Peyer's patch (tissue), 4 donors: ENCODE results near the gene STIMATE.

Experiments used
- POLR2A ChIP-seq, 2 donors: fragments of 450-650 bp; IDR thresholded peaks; one replicate each; pipeline ENCODE4 v1.5.1; 2017; ENCODE audit warnings: antibody characterized with exemption in 2 of 2, mild to moderate bottlenecking in 2 of 2, moderate library complexity in 2 of 2
- TF ChIP-seq, protein P1 (sequence below), 6 experiments: fragments of 450-650 bp in 4 of 6; fragments of 200-600 bp in 2 of 6; sonication (generic) in 1 of 6; IDR thresholded peaks; one replicate each; pipeline ENCODE4 v1.5.1; 2017 to 2019; ENCODE audit warnings: antibody characterized with exemption in 6 of 6, mild to moderate bottlenecking in 3 of 6, moderate library complexity in 1 of 6

DNA sequence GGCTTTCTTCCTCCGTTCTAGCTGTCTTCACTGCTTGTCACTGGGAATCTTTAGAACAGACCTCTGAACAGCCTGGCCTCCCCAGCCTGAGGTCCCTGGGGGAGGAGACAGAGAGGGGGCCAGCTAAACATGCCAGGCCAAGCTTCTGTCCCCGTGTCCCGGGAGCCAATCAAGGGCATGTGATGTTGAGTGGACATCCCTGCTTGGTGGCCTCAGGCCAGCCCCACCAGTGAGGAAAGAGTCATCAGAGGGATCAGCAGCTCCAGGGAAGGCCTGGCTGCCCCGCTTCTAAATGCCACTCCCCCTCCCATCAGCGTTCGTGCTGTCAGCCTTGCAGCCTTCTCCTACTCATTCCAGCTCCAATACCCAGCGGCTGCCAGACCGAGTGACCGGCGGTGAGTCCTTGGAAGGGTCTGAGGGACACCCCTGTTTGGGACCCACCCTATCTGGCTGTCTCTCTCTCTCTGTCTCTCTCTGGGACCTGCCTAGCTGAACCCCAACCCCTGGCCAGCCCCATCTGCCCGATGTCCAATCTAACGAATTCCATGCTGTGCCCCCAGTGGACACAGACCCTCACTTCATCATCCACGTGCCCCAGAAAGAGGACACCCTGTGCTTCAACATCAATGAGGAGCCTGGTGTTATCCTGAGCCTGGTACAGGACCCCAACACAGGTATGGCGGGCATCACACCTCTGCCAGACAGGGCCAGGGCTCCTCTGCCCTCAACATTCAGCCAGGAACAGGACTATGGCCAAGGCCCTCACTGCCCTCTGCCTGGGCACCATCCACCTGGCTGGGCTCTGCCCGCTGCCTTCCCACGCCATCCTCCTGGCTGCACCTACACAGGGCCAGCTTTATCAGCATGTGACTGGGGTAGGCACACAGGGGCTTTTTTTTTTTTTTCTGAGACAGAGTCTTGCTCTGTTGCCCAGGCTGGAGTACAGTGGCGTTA, 109.4 kb downstream of the STIMATE start:
- TF ChIP-seq POLR2A (IDR thresholded peaks at IDR 0.05) = no peak
- TF ChIP-seq, protein P1, sequence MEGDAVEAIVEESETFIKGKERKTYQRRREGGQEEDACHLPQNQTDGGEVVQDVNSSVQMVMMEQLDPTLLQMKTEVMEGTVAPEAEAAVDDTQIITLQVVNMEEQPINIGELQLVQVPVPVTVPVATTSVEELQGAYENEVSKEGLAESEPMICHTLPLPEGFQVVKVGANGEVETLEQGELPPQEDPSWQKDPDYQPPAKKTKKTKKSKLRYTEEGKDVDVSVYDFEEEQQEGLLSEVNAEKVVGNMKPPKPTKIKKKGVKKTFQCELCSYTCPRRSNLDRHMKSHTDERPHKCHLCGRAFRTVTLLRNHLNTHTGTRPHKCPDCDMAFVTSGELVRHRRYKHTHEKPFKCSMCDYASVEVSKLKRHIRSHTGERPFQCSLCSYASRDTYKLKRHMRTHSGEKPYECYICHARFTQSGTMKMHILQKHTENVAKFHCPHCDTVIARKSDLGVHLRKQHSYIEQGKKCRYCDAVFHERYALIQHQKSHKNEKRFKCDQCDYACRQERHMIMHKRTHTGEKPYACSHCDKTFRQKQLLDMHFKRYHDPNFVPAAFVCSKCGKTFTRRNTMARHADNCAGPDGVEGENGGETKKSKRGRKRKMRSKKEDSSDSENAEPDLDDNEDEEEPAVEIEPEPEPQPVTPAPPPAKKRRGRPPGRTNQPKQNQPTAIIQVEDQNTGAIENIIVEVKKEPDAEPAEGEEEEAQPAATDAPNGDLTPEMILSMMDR (IDR thresholded peaks at IDR 0.05) = no peak
